Ovary (tissue), 9 donors: Measurements from ENCODE around the gene CCNI2. TPM values are rescaled to one million over a fixed set of nuclear protein-coding genes. Genes with fewer than 3 reads are reported as not detected.
"Not testable (repeated sequence)": the region's sequence is repeated elsewhere in the genome, so short reads cannot be mapped to it uniquely, and the experiment has no call there.

Experiments used
- DNase-seq, 5 donors: peaks; one replicate each; pipeline ENCODE4 v3.0.0-alpha.2; 2019 to 2020
- H3K27ac ChIP-seq, 2 donors: fragments of 200-600 bp; one replicate each; pipeline versions ENCODE4 v1.5.1 to v1.8.0; 2019 to 2022
- H3K27me3 ChIP-seq: fragments of 200-600 bp; one replicate; pipeline ENCODE4 v1.8.0; 2022
- H3K36me3 ChIP-seq: fragments of 200-600 bp; sonication (generic); one replicate; pipeline ENCODE4 v1.5.1; 2019
- H3K4me1 ChIP-seq: one replicate; pipeline ENCODE4 v1.8.1; 2013; ENCODE audit warnings: mild to moderate bottlenecking, moderate library complexity; ENCODE audit not compliant: insufficient read depth
- H3K4me3 ChIP-seq: fragments of 200-600 bp; sonication (generic); one replicate; pipeline ENCODE4 v1.5.1; 2017
- H3K9me3 ChIP-seq, 2 donors: fragments of 200-600 bp in 1 of 2; sonication (generic) in 1 of 2; one replicate each; pipeline versions ENCODE4 v1.5.1 to v1.8.1; 2013 to 2019; ENCODE audit warnings: mild to moderate bottlenecking in 1 of 2, moderate library complexity in 1 of 2
- CTCF ChIP-seq, 3 donors: fragments of 450-650 bp in 2 of 3; fragments of 200-600 bp in 1 of 3; IDR thresholded peaks; one replicate each; pipeline versions ENCODE4 v1.5.1 to v1.8.0; 2016 to 2022; ENCODE audit warnings: antibody characterized with exemption in 3 of 3, mild to moderate bottlenecking in 1 of 3
- EP300 ChIP-seq: sonication (generic); formaldehyde crosslinking; IDR thresholded peaks from one replicate; pipeline ENCODE4 v1.6.1; 2017; ENCODE audit warnings: antibody characterized with exemption
- POLR2A ChIP-seq: fragments of 450-650 bp; IDR thresholded peaks from one replicate; pipeline ENCODE4 v1.6.1; 2017; ENCODE audit warnings: antibody characterized with exemption, mild to moderate bottlenecking, moderate library complexity
- WGBS, 3 donors: extraction: QIAGEN DNeasy Blood & Tissue Kit in 1 of 3; methylation state at CpG; one replicate each; pipeline versions ENCODE4 v1.1.5 to v1.1.7; 2013 to 2017; 5-methylcytosine and 5-hydroxymethylcytosine counted together
- intact Hi-C, 4 donors: fragments of 100-400 bp; cut with DNase I; formaldehyde crosslinking; loops; one replicate each; pipeline versions ENCODE4 v1.11.0 to v1.15.1; 2022 to 2023
- polyA plus RNA-seq, 2 donors: library from polyadenylated mRNA; stranded (reverse); fragments of 200-250 nt in 1 of 2; fragments of 350-450 nt in 1 of 2; fragmentation: Illumina TruSeq in 1 of 2; extraction: RNeasy Lipid Tissue Mini Kit (QIAGEN cat#74804) in 1 of 2; gene quantifications; one replicate each; pipeline ENCODE4 v1.2.3, GENCODE V29; 2013 to 2014
- total RNA-seq, 7 donors: library from RNA; depleted of rRNA in 2 of 7; stranded (reverse); fragments of >200 nt in 2 of 7; fragmentation: NEBNext Ultra II Directional in 3 of 7; extraction: Animal tissue kit (Norgen Biotek cat#: 25700) in 3 of 7; gene quantifications; one replicate each; pipeline versions ENCODE4 v1.1.0 to v1.2.4, GENCODE V29; 2016 to 2023
- donor health status: DM: no; HTN: no; CAD: no; lungs with moderate emphysema.
- donor health status: DM: no; HTN: no; CAD: no.
- donor health status: Bipolar disorder and iron deficiency.
- donor health status: DM: yes; HTN: yes; CAD: no.
- donor health status: DM: no; HTN: no; CAD: no.
- donor health status: DM: yes; HTN: yes; CAD: no.

The CCNI2 gene
- total and polyA plus RNA-seq, 9 donors, result 0.10 to 1.4 (median 0.49) TPM; not detected in 5

- WGBS, 3 donors, result 91 to 95% (median 95%) methylated on average over 2 of the region's 2 CpGs
- intact Hi-C loops, result no loop called here
- no peak overlapping the region for H3K4me3 ChIP-seq
- H3K27ac ChIP-seq, result no peak overlapping the region
- peaks cover 6% of the 10 kb centered on the region for H3K4me1 ChIP-seq
- H3K27me3 ChIP-seq, result no peaks in the 10 kb centered on the region
- H3K9me3 ChIP-seq, result no peaks in the 10 kb centered on the region
- H3K36me3 ChIP-seq, result no peaks in the 10 kb centered on the region
- no peak for DNase-seq
- TF ChIP-seq POLR2A (no peak), CTCF (IDR thresholded peaks at IDR 0.05) (no peak), EP300 (no peak)
Measured at GRCh38 chr5:132799392-132799791, 52.2 kb downstream of the CCNI2 start.

GRCh38 chr5:132800545-132800944 lies 53.3 kb downstream of the CCNI2 start:
- no peaks in the 10 kb centered on the region for H3K27me3 ChIP-seq
- no peak overlapping the region for H3K27ac ChIP-seq
- WGBS, 3 donors, result 66 to 78% (median 75%) methylated on average over 2 of the region's 2 CpGs
- no peaks in the 10 kb centered on the region for H3K9me3 ChIP-seq
- H3K36me3 ChIP-seq, result no peaks in the 10 kb centered on the region
- peaks cover 6% of the 10 kb centered on the region for H3K4me1 ChIP-seq
- intact Hi-C loops, result no loop called here
- no peak for DNase-seq
- H3K4me3 ChIP-seq, result no peak overlapping the region
- TF ChIP-seq EP300 (no peak), CTCF (IDR thresholded peaks at IDR 0.05) (no peak), POLR2A (no peak)

- no peak overlapping the region for H3K4me3 ChIP-seq
- H3K36me3 ChIP-seq, result no peaks in the 10 kb centered on the region
- 87 to 93% (median 87%) methylated on average over 5 of the region's 5 CpGs for WGBS, 3 donors
- no peak overlapping the region for H3K27ac ChIP-seq
- intact Hi-C loops, result no loop called here
- peaks cover 6% of the 10 kb centered on the region for H3K4me1 ChIP-seq
- TF ChIP-seq EP300 (no peak), CTCF (IDR thresholded peaks at IDR 0.05) (no peak), POLR2A (no peak)
- no peak for DNase-seq
- H3K27me3 ChIP-seq, result no peaks in the 10 kb centered on the region
- no peaks in the 10 kb centered on the region for H3K9me3 ChIP-seq
Measured at GRCh38 chr5:132802044-132802684, 54.9 kb downstream of the CCNI2 start.

GRCh38 chr5:132802685-132803066 lies 55.5 kb downstream of the CCNI2 start:
- H3K9me3 ChIP-seq, DNase-seq, H3K27me3 ChIP-seq, H3K4me1 ChIP-seq, H3K27ac ChIP-seq, intact Hi-C loops, H3K36me3 ChIP-seq, H3K4me3 ChIP-seq: not testable (repeated sequence)
- WGBS, 3 donors, result 74 to 83% (median 82%) methylated on average over 5 of the region's 5 CpGs

Other genes with a start within 250 kb of the CCNI2 start
- gene IL5, start 203.9 kb upstream of the CCNI2 start, total RNA-seq, result not detected
- gene IL5, start 203.9 kb upstream of the CCNI2 start, polyA plus RNA-seq, result not detected
- 10 to 100 TPM; 23.7 to 41.5 (median 36.4) TPM for gene RAD50, start 190.4 kb upstream of the CCNI2 start, total RNA-seq
- gene RAD50, start 190.4 kb upstream of the CCNI2 start, polyA plus RNA-seq, result 10 to 100 TPM in 1 of 2 donors, 1 to 10 TPM in 1; 9.4 to 21.1 TPM
- gene IL13, start 89.3 kb upstream of the CCNI2 start, total RNA-seq, result not detected
- not detected for gene IL13, start 89.3 kb upstream of the CCNI2 start, polyA plus RNA-seq
- not detected for gene IL4, start 73.4 kb upstream of the CCNI2 start, total RNA-seq
- gene IL4, start 73.4 kb upstream of the CCNI2 start, polyA plus RNA-seq, result not detected
- 10 to 100 TPM in 4 of 7 donors, 1 to 10 TPM in 3; 8.0 to 13.0 (median 11.3) TPM for gene KIF3A, start 9.9 kb upstream of the CCNI2 start, total RNA-seq
- 1 to 10 TPM; 4.2 to 9.0 TPM for gene KIF3A, start 9.9 kb upstream of the CCNI2 start, polyA plus RNA-seq
- gene SEPTIN8, start 29.8 kb downstream of the CCNI2 start, total RNA-seq, result 10 to 100 TPM; 18.7 to 54.5 (median 40.3) TPM
- gene SEPTIN8, start 29.8 kb downstream of the CCNI2 start, polyA plus RNA-seq, result 10 to 100 TPM; 23.5 to 36.8 TPM
- gene SOWAHA, start 65.9 kb downstream of the CCNI2 start, total RNA-seq, result 1 to 10 TPM in 1 of 7 donors, under 1 TPM in 5, not detected in 1; 0.23 to 2.2 (median 0.64) TPM
- under 1 TPM; 0.05 to 0.07 TPM for gene SOWAHA, start 65.9 kb downstream of the CCNI2 start, polyA plus RNA-seq
- gene SHROOM1, start 83.2 kb downstream of the CCNI2 start, total RNA-seq, result 10 to 100 TPM in 3 of 7 donors, 1 to 10 TPM in 4; 3.8 to 22.4 (median 8.9) TPM
- 1 to 10 TPM; 4.1 to 5.9 TPM for gene SHROOM1, start 83.2 kb downstream of the CCNI2 start, polyA plus RNA-seq
- gene GDF9, start 119.0 kb downstream of the CCNI2 start, total RNA-seq, result under 1 TPM in 5 of 7 donors, not detected in 2; 0.20 to 0.31 (median 0.27) TPM
- gene GDF9, start 119.0 kb downstream of the CCNI2 start, polyA plus RNA-seq, result under 1 TPM; 0.60 to 0.93 TPM
- 100 to 1,000 TPM in 6 of 7 donors, 10 to 100 TPM in 1; 91.4 to 231 (median 222) TPM for gene UQCRQ, start 119.2 kb downstream of the CCNI2 start, total RNA-seq
- 100 to 1,000 TPM; 136 to 220 TPM for gene UQCRQ, start 119.2 kb downstream of the CCNI2 start, polyA plus RNA-seq
- gene LEAP2, start 126.2 kb downstream of the CCNI2 start, total RNA-seq, result 1 to 10 TPM; 1.0 to 2.2 (median 1.3) TPM
- gene LEAP2, start 126.2 kb downstream of the CCNI2 start, polyA plus RNA-seq, result 1 to 10 TPM in 1 of 2 donors, under 1 TPM in 1; 0.64 to 1.3 TPM
- gene AFF4, start 216.2 kb downstream of the CCNI2 start, total RNA-seq, result 100 to 1,000 TPM in 1 of 7 donors, 10 to 100 TPM in 6; 56.6 to 114 (median 83.3) TPM
- 10 to 100 TPM; 19.5 to 56.9 TPM for gene AFF4, start 216.2 kb downstream of the CCNI2 start, polyA plus RNA-seq